HG03108 (cell line): Measurements from ENCODE around the gene LRRC8D.

Source experiments
- ATAC-seq: cut with Tn5 transposase; IDR thresholded peaks from one replicate; pipeline ENCODE4 v1.9.1; 2021; ENCODE audit warnings: moderate library complexity; ENCODE audit not compliant: unreplicated experiment

Gene LRRC8D

GRCh38 chr1:89934461-89934860, 113.6 kb downstream of the LRRC8D start:
- ATAC-seq: no peak

DNA sequence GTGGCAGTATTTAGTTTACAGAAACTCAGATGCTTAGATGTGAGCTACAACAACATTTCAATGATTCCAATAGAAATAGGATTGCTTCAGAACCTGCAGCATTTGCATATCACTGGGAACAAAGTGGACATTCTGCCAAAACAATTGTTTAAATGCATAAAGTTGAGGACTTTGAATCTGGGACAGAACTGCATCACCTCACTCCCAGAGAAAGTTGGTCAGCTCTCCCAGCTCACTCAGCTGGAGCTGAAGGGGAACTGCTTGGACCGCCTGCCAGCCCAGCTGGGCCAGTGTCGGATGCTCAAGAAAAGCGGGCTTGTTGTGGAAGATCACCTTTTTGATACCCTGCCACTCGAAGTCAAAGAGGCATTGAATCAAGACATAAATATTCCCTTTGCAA, 114.4 kb downstream of the LRRC8D start:
- no peak for ATAC-seq

DNA sequence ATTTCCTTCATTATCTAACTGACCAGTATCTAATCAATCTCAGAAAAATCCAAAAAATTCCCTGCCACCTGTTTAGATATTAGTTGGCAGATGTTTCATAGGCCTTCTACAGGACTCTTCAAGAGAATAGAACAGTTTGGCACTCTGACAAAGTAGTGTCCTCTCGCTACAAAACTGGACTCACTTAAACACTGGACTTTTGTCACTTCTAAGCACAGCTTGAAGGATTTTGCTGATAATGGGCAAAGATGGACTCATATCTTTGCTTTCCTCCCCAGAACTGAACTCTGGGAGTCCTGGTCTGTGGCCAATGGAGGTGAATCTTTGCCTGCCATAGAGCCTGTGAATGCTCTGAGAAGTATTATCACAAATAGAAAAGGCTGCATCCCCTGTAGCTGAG, 115.9 kb downstream of the LRRC8D start:
- ATAC-seq: no peak

- no peak for ATAC-seq
These were observed 117.6 kb downstream of the LRRC8D start for GRCh38 chr1:89938171-89939055.

- no peak for ATAC-seq
These were observed 118.3 kb downstream of the LRRC8D start for GRCh38 chr1:89939059-89939570.

- ATAC-seq: no peak
These were observed 119.0 kb downstream of the LRRC8D start for GRCh38 chr1:89939693-89940438.

DNA sequence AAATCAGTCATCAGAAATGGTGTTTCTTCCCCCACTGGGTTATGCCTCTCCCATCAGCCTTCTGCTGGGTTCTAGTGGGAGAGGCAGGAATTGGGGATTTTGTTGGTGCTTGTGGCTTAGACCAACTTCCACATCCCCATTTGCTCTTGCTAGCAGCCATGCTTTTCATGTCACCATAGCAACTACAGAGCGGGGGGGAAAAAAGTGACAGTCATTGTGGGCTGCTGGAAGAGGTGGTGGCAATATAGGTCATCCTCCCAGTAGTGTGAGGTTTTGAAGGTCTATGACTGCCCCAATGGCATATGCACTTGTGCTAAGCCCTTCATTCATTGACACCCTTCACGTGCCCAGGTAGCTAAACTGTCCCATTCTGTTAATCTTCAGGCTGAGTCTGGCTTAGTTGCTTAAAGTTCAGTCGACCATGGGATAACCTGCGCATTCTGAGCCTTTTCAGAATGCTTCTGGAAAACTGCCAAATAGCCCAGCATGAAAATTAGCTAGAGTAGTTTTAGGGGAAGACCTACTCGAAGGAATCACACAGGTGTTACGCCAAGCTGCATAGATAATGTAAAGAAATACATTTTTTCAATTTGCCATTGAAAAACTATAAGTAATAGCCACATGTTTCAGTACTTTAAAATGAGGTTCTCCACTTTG, 120.4 kb downstream of the LRRC8D start:
- no peak for ATAC-seq

- no peak for ATAC-seq
These were observed 121.2 kb downstream of the LRRC8D start for GRCh38 chr1:89942014-89942413.

GRCh38 chr1:89942825-89943658, 122.2 kb downstream of the LRRC8D start:
- ATAC-seq: no peak

- ATAC-seq: no peak
These were observed 123.3 kb downstream of the LRRC8D start for GRCh38 chr1:89943846-89944781.

DNA sequence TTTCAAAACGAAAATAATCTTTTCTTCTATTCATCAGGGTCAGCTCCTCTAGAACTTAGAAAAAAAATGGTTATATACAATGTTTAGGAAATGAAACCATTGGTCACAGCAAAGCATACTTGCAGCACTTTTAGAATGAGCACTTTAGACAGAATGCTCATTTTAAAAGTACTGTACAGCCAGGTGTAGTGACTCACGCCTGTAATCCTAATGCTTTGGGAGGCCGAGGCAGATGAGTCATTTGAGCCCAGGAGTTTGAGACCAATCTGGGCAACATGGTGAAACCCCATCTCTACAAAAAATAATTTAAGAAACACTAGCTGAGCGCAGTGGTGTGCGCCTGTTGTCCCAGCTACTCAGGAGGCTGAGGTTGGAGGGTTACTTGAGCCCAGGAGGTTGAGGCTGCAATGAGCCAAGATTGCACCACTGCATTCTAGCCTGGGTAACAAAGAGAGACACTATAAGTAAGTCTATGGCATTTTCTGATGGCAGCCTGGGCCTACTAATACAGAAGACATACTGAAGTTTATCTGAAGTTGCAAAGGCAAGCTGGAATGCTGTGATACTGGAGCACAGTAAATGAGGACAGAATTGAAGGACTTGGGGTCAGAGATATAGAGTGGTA, 125.1 kb downstream of the LRRC8D start:
- ATAC-seq: peak; percentile 84

- no peak for ATAC-seq
These were observed 125.7 kb downstream of the LRRC8D start for GRCh38 chr1:89946532-89946931.

DNA sequence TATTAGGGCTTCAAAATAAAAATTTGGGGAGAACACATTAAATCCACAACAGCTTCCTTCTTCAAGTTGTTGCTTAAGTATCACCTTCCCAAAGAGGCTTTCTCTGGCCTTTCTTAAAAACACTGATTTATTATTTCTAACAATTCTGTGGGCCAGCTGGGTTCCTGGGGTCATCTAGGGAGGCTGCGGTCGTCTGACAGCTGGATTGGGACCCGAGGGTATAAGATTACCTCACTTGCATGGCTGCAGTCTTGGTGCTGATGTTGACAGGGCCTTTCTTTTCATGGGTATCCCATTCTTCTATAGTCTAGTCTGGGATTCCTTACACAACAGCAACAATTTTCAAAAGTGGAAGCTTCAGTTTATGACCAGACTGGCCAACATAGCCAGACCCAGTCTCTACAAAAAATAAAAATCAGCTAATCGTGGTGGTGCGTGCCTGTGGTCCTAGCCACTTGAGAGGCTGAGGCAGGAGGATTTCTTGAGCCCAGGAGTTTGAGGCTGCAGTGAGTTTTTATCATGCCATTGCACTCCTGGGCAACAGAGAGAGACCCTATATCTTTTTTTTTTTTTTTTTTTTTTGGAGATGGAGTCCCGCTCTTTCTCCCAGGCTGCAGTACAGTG, 128.0 kb downstream of the LRRC8D start:
- ATAC-seq: no peak

DNA sequence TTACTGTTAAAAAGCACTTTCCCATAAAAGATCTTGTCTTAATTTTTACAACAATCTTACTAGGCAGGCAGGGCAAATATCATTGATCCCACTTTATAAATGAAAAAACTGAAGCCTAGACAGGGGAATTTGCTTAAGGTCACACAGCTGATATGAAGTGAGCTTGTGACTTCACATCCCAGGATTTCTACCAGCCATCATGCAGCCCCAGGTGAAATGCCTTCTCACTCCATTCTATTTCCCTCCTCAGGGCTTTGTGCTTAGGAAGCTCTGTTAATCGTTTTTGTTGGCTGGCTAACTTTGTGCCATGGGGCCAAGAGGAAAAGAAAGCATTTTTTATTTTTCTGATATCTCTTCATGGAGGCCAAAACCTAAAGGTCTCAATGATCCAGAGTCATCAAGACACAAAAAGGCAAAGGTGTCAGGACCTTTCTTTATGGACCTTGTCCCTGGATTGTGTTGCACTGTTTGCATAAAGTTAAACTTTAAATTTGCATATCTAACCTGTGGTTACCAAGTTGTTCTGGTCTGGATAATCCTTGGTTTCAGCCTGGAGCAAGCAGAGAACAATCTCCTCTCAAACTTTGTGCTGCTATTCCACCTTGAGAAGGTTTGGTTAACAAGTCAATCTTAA, 129.3 kb downstream of the LRRC8D start:
- ATAC-seq: no peak

GRCh38 chr1:89950703-89951102, 129.9 kb downstream of the LRRC8D start:
- ATAC-seq: no peak

- ATAC-seq: no peak
These were observed 131.2 kb downstream of the LRRC8D start for GRCh38 chr1:89951766-89952604.

DNA sequence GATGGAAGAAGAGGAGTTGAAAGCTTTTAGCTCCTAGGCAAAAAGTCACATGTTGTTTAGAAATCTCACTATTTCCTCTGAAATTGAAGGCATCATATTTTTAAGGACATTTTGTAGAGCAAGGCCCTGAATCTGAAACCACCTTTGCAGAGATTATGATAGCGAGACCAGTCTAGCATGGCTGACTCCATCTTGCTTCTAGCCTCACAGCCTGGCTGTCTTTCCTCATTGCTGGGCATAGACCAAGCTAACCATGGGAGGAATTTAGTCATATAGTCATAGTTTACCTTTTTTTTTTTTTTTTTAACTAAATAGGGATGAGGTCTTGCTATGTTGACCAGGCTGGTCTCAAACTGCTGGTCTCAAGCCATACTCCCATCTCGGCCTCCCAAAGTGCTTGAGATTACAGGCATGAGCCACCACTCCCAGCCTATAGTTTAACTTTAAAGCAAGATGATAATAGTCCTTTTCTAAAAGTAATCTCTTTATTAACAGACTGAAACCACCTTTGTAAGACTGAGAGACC, 131.8 kb downstream of the LRRC8D start:
- no peak for ATAC-seq
